ENCODE measurements around the gene CHRNB2.
"Not testable (repeated sequence)": the region's sequence is repeated elsewhere in the genome, so short reads cannot be mapped to it uniquely, and the experiment has no call there.

CHRNB2 gene

GRCh38 chr1:154567386-154568156, at the start of gene CHRNB2:
CHRNB2 (plus strand) TSS chr1:154567778; CDS start chr1:154568045, 267 bp downstream.
- DNase-seq (ENCODE audit: low spot score): peak; percentile 94

- no peak for DNase-seq (ENCODE audit: low spot score)
Measured at GRCh38 chr1:154519591-154519991, 48.0 kb upstream of the CHRNB2 start.

- DNase-seq (ENCODE audit: low spot score): no peak
Measured at GRCh38 chr1:154520333-154520732, 47.2 kb upstream of the CHRNB2 start.

- no peak for DNase-seq (ENCODE audit: low spot score)
Measured at GRCh38 chr1:154521695-154522094, 45.9 kb upstream of the CHRNB2 start.

GRCh38 chr1:154524881-154525280, 42.7 kb upstream of the CHRNB2 start:
- DNase-seq (ENCODE audit: low spot score): no peak

GRCh38 chr1:154527192-154527591, 40.4 kb upstream of the CHRNB2 start:
- DNase-seq (ENCODE audit: low spot score): no peak

- no peak for DNase-seq (ENCODE audit: low spot score)
Measured at GRCh38 chr1:154529308-154529707, 38.3 kb upstream of the CHRNB2 start.

- DNase-seq (ENCODE audit: low spot score): not testable (repeated sequence)
Measured at GRCh38 chr1:154531950-154532349, 35.6 kb upstream of the CHRNB2 start.

- peak; percentile 33 for DNase-seq (ENCODE audit: low spot score)
Measured at GRCh38 chr1:154533952-154534844, 33.4 kb upstream of the CHRNB2 start.

GRCh38 chr1:154536570-154536969, 31.0 kb upstream of the CHRNB2 start:
- DNase-seq (ENCODE audit: low spot score): no peak

- DNase-seq (ENCODE audit: low spot score): no peak
Measured at GRCh38 chr1:154539486-154540483, 27.8 kb upstream of the CHRNB2 start.

GRCh38 chr1:154541231-154541630, 26.3 kb upstream of the CHRNB2 start:
- DNase-seq (ENCODE audit: low spot score): no peak

GRCh38 chr1:154546264-154547063, 21.1 kb upstream of the CHRNB2 start:
- peak; percentile 80 for DNase-seq (ENCODE audit: low spot score)

GRCh38 chr1:154547105-154547732, 20.4 kb upstream of the CHRNB2 start:
- DNase-seq (ENCODE audit: low spot score): no peak

- DNase-seq (ENCODE audit: low spot score): no peak
Measured at GRCh38 chr1:154548028-154548427, 19.6 kb upstream of the CHRNB2 start.

GRCh38 chr1:154549202-154549770, 18.3 kb upstream of the CHRNB2 start:
- no peak for DNase-seq (ENCODE audit: low spot score)

- no peak for DNase-seq (ENCODE audit: low spot score)
Measured at GRCh38 chr1:154550070-154550469, 17.5 kb upstream of the CHRNB2 start.

GRCh38 chr1:154550657-154551056, 16.9 kb upstream of the CHRNB2 start:
- DNase-seq (ENCODE audit: low spot score): no peak

- no peak for DNase-seq (ENCODE audit: low spot score)
Measured at GRCh38 chr1:154551474-154551873, 16.1 kb upstream of the CHRNB2 start.

- no peak for DNase-seq (ENCODE audit: low spot score)
Measured at GRCh38 chr1:154552036-154552435, 15.5 kb upstream of the CHRNB2 start.
